Peyer's patch (tissue), 4 donors: Measurements from ENCODE around the gene DDX42. TPM values are rescaled to one million over a fixed set of nuclear protein-coding genes. Genes with fewer than 3 reads are reported as not detected.
"Not testable (repeated sequence)": the region's sequence is repeated elsewhere in the genome, so short reads cannot be mapped to it uniquely, and the experiment has no call there.

ENCODE experiments used
- DNase-seq, 3 donors: peaks; one replicate each; pipeline ENCODE4 v3.0.0-alpha.2; 2017 to 2019
- H3K27ac ChIP-seq, 4 donors: fragments of 200-600 bp; sonication (generic); one replicate each; pipeline ENCODE4 v1.5.1; 2016 to 2019
- H3K27me3 ChIP-seq, 2 donors: fragments of 200-600 bp; sonication (generic); one replicate each; pipeline ENCODE4 v1.5.1; 2019
- H3K36me3 ChIP-seq, 3 donors: fragments of 200-600 bp; sonication (generic); one replicate each; pipeline ENCODE4 v1.5.1; 2016 to 2019
- H3K4me1 ChIP-seq, 4 donors: fragments of 200-600 bp; sonication (generic); one replicate each; pipeline ENCODE4 v1.5.1; 2016 to 2019
- H3K4me3 ChIP-seq, 4 donors: fragments of 200-600 bp; sonication (generic); 1 replicate in 3 of 4; 2 replicates in 1 of 4; pipeline ENCODE4 v1.5.1; 2016 to 2019; ENCODE audit warnings: mild to moderate bottlenecking in 1 of 4
- H3K9me3 ChIP-seq, 4 donors: fragments of 200-600 bp; sonication (generic); one replicate each; pipeline ENCODE4 v1.5.1; 2016 to 2019; ENCODE audit warnings: mild to moderate bottlenecking in 1 of 4
- POLR2A ChIP-seq, 2 donors: fragments of 450-650 bp; IDR thresholded peaks; one replicate each; pipeline ENCODE4 v1.5.1; 2017; ENCODE audit warnings: antibody characterized with exemption in 2 of 2, mild to moderate bottlenecking in 2 of 2, moderate library complexity in 2 of 2
- total RNA-seq, 4 donors: library from RNA; depleted of rRNA; stranded (reverse); fragments of >200 nt; gene quantifications; one replicate each; pipeline ENCODE4 v1.1.0, GENCODE V29; 2016
- TF ChIP-seq, protein P1 (sequence below), 6 experiments: fragments of 450-650 bp in 4 of 6; fragments of 200-600 bp in 2 of 6; sonication (generic) in 1 of 6; IDR thresholded peaks; one replicate each; pipeline ENCODE4 v1.5.1; 2017 to 2019; ENCODE audit warnings: antibody characterized with exemption in 6 of 6, mild to moderate bottlenecking in 3 of 6, moderate library complexity in 1 of 6

The DDX42 gene
- total RNA-seq, 4 donors from 2014 or later: 78.5 to 334 (median 148) TPM

DNA sequence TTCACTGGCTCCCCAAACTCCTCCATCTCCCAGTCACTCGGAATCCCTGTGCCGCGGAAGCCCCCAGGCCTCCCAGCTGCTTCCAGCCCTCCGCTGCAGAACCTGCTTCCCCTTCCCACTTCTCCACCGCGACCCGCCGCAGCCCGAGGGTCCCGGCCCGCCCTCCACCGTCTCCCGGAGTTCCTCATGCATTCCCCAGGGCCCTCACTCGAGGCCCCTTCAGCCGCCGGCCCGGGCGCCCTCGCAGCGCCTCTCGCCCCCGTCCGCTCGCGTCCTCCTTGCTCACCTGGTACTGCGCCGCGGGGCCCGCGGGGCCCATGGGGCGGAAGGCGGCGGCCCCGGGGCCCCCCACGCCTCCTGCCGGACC is 68.2 kb downstream of the DDX42 start:
- Histone ChIP-seq H3K9me3 (no peaks in the 10 kb centered on the region), H3K27me3 (no peaks in the 10 kb centered on the region), H3K36me3 (peaks cover 0 to 6% (median 0%) of the 10 kb centered on the region in 3 donors), H3K4me1 (peaks cover 0 to 44% (median 28%) of the 10 kb centered on the region in 4 donors), H3K27ac (peak overlapping the region; percentile 92 to 97 (median 92)), H3K4me3 (peak overlapping the region; percentile 85 to 94 (median 88))
- TF ChIP-seq, protein P1, sequence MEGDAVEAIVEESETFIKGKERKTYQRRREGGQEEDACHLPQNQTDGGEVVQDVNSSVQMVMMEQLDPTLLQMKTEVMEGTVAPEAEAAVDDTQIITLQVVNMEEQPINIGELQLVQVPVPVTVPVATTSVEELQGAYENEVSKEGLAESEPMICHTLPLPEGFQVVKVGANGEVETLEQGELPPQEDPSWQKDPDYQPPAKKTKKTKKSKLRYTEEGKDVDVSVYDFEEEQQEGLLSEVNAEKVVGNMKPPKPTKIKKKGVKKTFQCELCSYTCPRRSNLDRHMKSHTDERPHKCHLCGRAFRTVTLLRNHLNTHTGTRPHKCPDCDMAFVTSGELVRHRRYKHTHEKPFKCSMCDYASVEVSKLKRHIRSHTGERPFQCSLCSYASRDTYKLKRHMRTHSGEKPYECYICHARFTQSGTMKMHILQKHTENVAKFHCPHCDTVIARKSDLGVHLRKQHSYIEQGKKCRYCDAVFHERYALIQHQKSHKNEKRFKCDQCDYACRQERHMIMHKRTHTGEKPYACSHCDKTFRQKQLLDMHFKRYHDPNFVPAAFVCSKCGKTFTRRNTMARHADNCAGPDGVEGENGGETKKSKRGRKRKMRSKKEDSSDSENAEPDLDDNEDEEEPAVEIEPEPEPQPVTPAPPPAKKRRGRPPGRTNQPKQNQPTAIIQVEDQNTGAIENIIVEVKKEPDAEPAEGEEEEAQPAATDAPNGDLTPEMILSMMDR (IDR thresholded peaks at IDR 0.05): no peak
- no peak for TF ChIP-seq POLR2A (IDR thresholded peaks at IDR 0.05)
- peak in 1 of 3 donors; percentile 22 for DNase-seq

DNA sequence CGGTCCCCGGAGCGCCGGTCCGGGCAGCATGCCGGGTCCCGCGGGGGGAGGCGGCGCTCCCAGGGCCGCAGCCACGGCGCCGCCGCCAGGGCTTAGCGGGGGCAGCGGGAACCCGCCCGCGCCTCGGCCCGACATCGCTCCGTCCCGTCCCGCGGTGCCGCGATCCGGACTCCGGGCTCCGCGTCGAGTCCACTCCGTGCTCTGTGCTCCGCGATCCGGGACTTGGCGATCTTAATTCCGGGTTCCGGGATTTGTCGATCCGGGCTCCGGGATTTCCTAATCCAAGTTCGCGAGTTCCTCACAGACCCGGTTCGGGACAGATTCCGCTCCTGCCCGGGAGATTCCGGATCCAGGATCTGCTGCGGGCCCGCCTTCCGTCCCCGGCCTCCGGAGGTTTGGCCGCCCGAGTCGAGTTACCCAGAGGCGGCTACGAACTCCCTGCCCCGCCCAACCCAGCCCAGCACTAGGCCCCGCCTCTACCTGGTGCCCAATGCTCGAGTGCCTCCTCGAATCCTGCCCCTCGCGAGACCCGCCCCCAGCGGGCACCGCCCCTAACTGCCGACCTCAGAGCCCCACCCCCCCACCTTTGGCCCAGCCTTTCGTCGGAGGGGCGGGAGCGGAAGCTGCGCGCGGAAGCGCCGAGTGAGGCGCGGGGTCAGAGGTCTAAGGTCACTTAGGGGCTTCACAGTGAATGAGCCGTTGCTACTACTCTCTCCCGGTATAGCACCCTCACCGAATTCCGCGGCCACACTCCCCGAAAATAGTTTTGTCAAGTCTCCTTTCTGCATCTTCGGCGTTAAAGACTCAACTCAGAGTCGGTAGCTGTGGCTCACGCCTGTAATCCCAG is 68.8 kb downstream of the DDX42 start, which contains the start of gene SMARCD2:
Gene SMARCD2 (minus strand): TSS at position 146 of the 847 bp plus-strand sequence. CDS start 11 bp downstream, at position 135.
- Histone ChIP-seq H3K9me3 (no peaks in the 10 kb centered on the region), H3K27ac (peak within 1 kb of the TSS; percentile 92 to 97 (median 92)), H3K36me3 (peaks cover 0 to under 1% (median 0%) of the 10 kb centered on the region in 3 donors), H3K4me1 (peaks cover 0 to 38% (median 28%) of the 10 kb centered on the region in 4 donors), H3K27me3 (no peaks in the 10 kb centered on the region), H3K4me3 (peak within 1 kb of the TSS; percentile 85 to 94 (median 88))
- peak; percentile 99 for DNase-seq
- TF ChIP-seq, protein P1 (IDR thresholded peaks at IDR 0.05): peak in 3 of 6 experiments; percentile 20 to 47 (median 25)
- peak; percentile 28 to 90 for TF ChIP-seq POLR2A (IDR thresholded peaks at IDR 0.05)

DNA sequence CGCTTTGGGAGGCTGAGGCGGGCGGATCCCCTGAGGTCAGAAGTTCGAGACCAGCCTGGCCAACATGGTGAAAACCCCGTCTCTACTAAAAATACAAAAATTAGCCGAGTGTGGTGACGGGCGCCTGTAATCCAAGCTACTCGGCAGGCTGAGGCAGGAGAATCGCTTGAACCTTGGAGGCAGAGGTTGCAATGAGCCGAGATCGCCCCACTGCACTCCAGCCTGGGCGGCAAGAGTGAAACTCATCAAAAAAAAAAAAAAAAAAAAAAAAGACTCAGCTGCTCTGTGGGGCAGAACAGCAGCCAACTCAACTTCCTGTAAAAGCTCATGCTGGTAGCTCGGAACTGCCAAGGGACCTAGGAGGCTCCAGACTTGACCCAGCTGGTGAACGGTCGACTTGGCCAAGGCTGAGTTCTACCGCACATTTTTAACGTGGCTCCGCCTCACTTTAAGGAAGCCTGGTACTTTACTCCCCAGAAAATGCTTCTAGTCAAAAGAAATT is 69.5 kb downstream of the DDX42 start:
- peak; percentile 41 to 72 (median 61) for DNase-seq
- not testable (repeated sequence) for H3K36me3 ChIP-seq, H3K27me3 ChIP-seq, H3K9me3 ChIP-seq
- Histone ChIP-seq H3K4me3 (peak overlapping the region; percentile 85 to 94 (median 88)), H3K27ac (peak overlapping the region; percentile 92 to 97 (median 92)), H3K4me1 (peaks cover 0 to 33% (median 27%) of the 10 kb centered on the region in 4 donors)

DNA sequence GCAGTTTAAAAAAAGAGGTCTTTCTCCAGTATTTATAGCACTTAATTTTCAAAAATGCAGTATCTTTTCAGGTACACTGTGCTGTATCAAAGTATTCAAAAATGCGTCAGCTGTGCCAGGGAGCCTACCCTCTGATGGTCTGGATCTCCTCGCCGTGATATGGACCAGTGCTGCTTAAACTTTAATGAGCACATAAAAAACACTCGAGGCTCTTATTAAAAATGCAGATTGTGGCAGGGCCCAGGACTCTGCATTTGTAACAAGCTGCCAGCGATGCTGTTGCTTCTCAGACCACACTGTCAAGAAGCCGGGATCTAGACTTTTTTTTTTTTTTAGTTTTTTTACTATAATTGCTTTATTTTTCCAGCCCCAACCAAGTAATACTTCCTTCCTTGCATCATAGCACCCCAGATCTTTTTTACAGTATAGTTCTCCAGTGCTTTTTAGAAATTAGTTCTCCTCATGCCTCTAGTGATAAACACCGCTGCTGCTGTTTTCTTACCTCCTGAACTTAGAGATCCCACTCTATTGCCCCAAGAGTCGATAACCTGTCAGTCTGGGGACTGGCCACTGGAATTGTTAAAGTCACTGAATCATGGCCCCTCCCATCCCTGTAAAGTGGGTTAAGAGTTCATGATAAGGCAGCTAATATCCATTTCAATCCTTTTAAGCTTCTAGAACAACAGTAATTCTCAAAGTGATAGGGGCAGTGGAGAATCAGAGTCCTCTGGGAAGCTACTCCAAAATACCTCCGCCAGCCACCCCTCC is 70.1 kb downstream of the DDX42 start:
- Histone ChIP-seq H3K4me1 (peaks cover 0 to 27% (median 23%) of the 10 kb centered on the region in 4 donors), H3K27me3 (no peaks in the 10 kb centered on the region), H3K9me3 (no peaks in the 10 kb centered on the region), H3K36me3 (no peaks in the 10 kb centered on the region), H3K4me3 (peak overlapping the region in 3 of 4 donors; percentile 85 to 94 (median 89)), H3K27ac (peak overlapping the region in 3 of 4 donors; percentile 92)
- TF ChIP-seq POLR2A (IDR thresholded peaks at IDR 0.05): no peak
- TF ChIP-seq, protein P1 (IDR thresholded peaks at IDR 0.05): no peak
- no peak for DNase-seq

DNA sequence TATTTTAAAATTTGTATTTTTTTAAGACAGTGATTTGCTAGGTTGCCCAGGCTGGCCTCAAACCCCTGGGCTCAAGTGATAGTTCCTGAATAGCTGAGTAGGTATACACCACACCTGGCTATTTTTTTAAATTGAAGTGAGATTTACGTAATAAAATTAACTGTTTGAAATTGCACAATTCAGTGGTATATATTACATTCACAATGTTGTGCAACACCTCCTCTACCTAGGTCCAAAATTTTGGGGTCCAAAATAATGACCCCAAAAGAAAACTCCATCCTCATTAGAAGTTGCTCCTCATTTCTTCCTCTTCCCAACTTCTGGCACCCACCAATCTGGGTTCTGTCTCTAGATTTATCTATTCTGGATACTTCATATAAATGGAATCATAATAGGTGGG is 71.5 kb downstream of the DDX42 start:
- no peak for DNase-seq
- no peaks in the 10 kb centered on the region for H3K9me3 ChIP-seq
- H3K4me3 ChIP-seq: no peak overlapping the region
- no peaks in the 10 kb centered on the region for H3K36me3 ChIP-seq
- TF ChIP-seq, protein P1 (IDR thresholded peaks at IDR 0.05): no peak
- no peak for TF ChIP-seq POLR2A (IDR thresholded peaks at IDR 0.05)
- H3K27ac ChIP-seq: no peak overlapping the region
- no peaks in the 10 kb centered on the region for H3K27me3 ChIP-seq
- peaks cover 0 to 14% (median 12%) of the 10 kb centered on the region in 4 donors for H3K4me1 ChIP-seq
